OCI-LY7 (cell line): Measurements from ENCODE around the gene ETFB. TPM values are rescaled to one million over a fixed set of nuclear protein-coding genes. Genes with fewer than 3 reads are reported as not detected.

Experiments
- BruUV-seq: library from RNA; stranded (reverse); fragments of 400-500 nt; replicated peaks from 2 replicates; lab custom pipeline; 2021; lab: Mats Ljungman, UMichigan
- CTCF ChIA-PET: fragments of 300-600 bp; sonication (Branson Sonifier 250); formaldehyde crosslinking; loops from one replicate; lab custom pipeline; 2022; ENCODE audit warnings: antibody characterized with exemption; ENCODE audit not compliant: unreplicated experiment; lab: Charles Lee
- POLR2A ChIA-PET: fragments of 300-600 bp; sonication (Branson Sonifier 250); formaldehyde crosslinking; loops from one replicate; lab custom pipeline; 2022; ENCODE audit warnings: antibody characterized with exemption; lab: Charles Lee
- DNase-seq: peaks from one replicate; pipeline ENCODE4 v3.0.0-alpha.2; 2015; ENCODE audit warnings: low spot score
- H2AFZ ChIP-seq: fragments of 200-600 bp; sonication (generic), shearing (Covaris generic); 2 replicates; pipeline ENCODE4 v1.6.1; 2014; ENCODE audit warnings: mild to moderate bottlenecking, antibody characterized with exemption, low read length, moderate library complexity
- H3K27ac ChIP-seq: fragments of 200-600 bp; sonication (generic); 2 replicates; pipeline ENCODE4 v1.5.1; 2014; ENCODE audit warnings: mixed run types, low read depth, mild to moderate bottlenecking, moderate library complexity, low read length, inconsistent platforms; ENCODE audit not compliant: poor library complexity, severe bottlenecking
- H3K36me3 ChIP-seq: fragments of 200-600 bp; sonication (generic); 2 replicates; pipeline ENCODE4 v1.6.1; 2014; ENCODE audit warnings: mild to moderate bottlenecking, antibody characterized with exemption, low read length, moderate library complexity, mixed read lengths; ENCODE audit not compliant: insufficient read depth
- H3K4me1 ChIP-seq: fragments of 200-600 bp; sonication (generic); 2 replicates; pipeline ENCODE4 v1.5.1; 2014; ENCODE audit warnings: mild to moderate bottlenecking, low read length; ENCODE audit not compliant: insufficient read depth, poor library complexity, severe bottlenecking
- H3K4me2 ChIP-seq: fragments of 200-600 bp; sonication (generic); 2 replicates; pipeline ENCODE4 v1.6.1; 2014; ENCODE audit warnings: mild to moderate bottlenecking, low read length
- H3K4me3 ChIP-seq: fragments of 200-600 bp; sonication (generic); 2 replicates; pipeline ENCODE4 v1.5.1; 2014; ENCODE audit warnings: mild to moderate bottlenecking, low read depth, low read length; ENCODE audit not compliant: poor library complexity, severe bottlenecking
- H3K79me2 ChIP-seq: fragments of 200-600 bp; sonication (generic); 2 replicates; pipeline ENCODE4 v1.6.1; 2016; ENCODE audit warnings: low read depth, mild to moderate bottlenecking, low read length, moderate library complexity, mixed read lengths; ENCODE audit not compliant: insufficient read depth
- H3K9me2 ChIP-seq: fragments of 200-600 bp; sonication (generic); 2 replicates; pipeline ENCODE4 v1.6.1; 2016; ENCODE audit warnings: mild to moderate bottlenecking, low read length, mixed read lengths; ENCODE audit not compliant: insufficient read depth
- H3K9me3 ChIP-seq: fragments of 200-600 bp; sonication (generic); 2 replicates; pipeline ENCODE4 v1.6.1; 2014; ENCODE audit warnings: mild to moderate bottlenecking, mixed run types, low read length, mixed read lengths
- H4K20me1 ChIP-seq: fragments of 200-600 bp; sonication (generic); 2 replicates; pipeline ENCODE4 v1.6.1; 2014; ENCODE audit warnings: mild to moderate bottlenecking, antibody characterized with exemption, low read length, moderate library complexity, mixed read lengths; ENCODE audit not compliant: insufficient read depth
- CTCF ChIP-seq: fragments of 200-600 bp; sonication (generic); conservative IDR thresholded peaks from 2 replicates; pipeline ENCODE4 v1.5.1; 2014; ENCODE audit warnings: mild to moderate bottlenecking, antibody characterized with exemption, low read length, moderate library complexity, mixed read lengths
- EZH2phosphoT487 ChIP-seq: fragments of 200-600 bp; sonication (generic); IDR thresholded peaks from 2 replicates; pipeline ENCODE4 v1.6.1; 2018; ENCODE audit warnings: low read depth, borderline replicate concordance, mild to moderate bottlenecking, mixed run types, antibody characterized with exemption, low read length, moderate library complexity, mixed read lengths
- intact Hi-C: fragments of 100-400 bp; cut with micrococcal nuclease; formaldehyde crosslinking; loops from one replicate; pipeline ENCODE4 v1.10.0; 2022; ENCODE audit not compliant: unreplicated experiment
- total RNA-seq, 2 experiments: library from RNA; depleted of rRNA in 1 of 2; stranded (reverse); fragments of >200 nt in 1 of 2; shearing (Covaris generic) in 1 of 2; gene quantifications; 2 replicates each; pipeline ENCODE4 v1.2.3, GENCODE V29; 2014 to 2022

Gene ETFB
- total RNA-seq, 2 experiments from 2014 or later, result 58.2 to 71.6 TPM

- intact Hi-C loops, result loop anchor here (1.0 to 2.0 kb wide), 2 partner anchors 28 to 49 kb away; partner anchors contain the start of gene SIGLEC10
- TF ChIP-seq CTCF (no peak), EZH2phosphoT487 (no peak)
- Histone ChIP-seq H3K4me3 (peak overlapping the region; percentile 78), H3K9me2 (no peaks in the 10 kb centered on the region), H3K4me1 (peaks cover 32% of the 10 kb centered on the region), H3K9me3 (no peaks in the 10 kb centered on the region), H3K4me2 (peak overlapping the region; percentile 95), H3K36me3 (no peaks in the 10 kb centered on the region), H2AFZ (peak overlapping the region; percentile 73), H4K20me1 (no peaks in the 10 kb centered on the region), H3K27ac (peak overlapping the region; percentile 79), H3K79me2 (peaks cover 10% of the 10 kb centered on the region; the same call in 1 of the 2 replicates)
- DNase-seq, result peak; percentile 98
- POLR2A ChIA-PET, result interaction anchor here (0.7 to 1.3 kb wide), 5 partner anchors 28 to 347 kb away, joined by 3 to 6 read pairs (median 4); partner anchors contain the start of gene SIGLEC10
- CTCF ChIA-PET, result interaction anchor here (0.6 kb wide), 1 partner anchor 28 kb away, joined by 3 read pairs; no protein-coding TSS in a partner anchor
- BruUV-seq, result TSS peak; percentile 54
Measured at GRCh38 chr19:51367565-51368365, 1.6 kb upstream of the ETFB start.

- Histone ChIP-seq H3K36me3 (no peaks in the 10 kb centered on the region), H3K9me2 (no peaks in the 10 kb centered on the region), H3K4me2 (peak overlapping the region; percentile 86), H3K4me3 (peak overlapping the region; percentile 78), H3K79me2 (peaks cover 10% of the 10 kb centered on the region; the same call in 1 of the 2 replicates), H3K27ac (peak overlapping the region; percentile 79), H3K4me1 (peaks cover 32% of the 10 kb centered on the region), H2AFZ (peak overlapping the region; percentile 18; the same call in 1 of the 2 replicates), H4K20me1 (no peaks in the 10 kb centered on the region), H3K9me3 (no peaks in the 10 kb centered on the region)
- intact Hi-C loops, result loop anchor here (1.0 to 2.0 kb wide), 2 partner anchors 28 to 50 kb away; partner anchors contain the start of gene SIGLEC10
- TF ChIP-seq EZH2phosphoT487 (no peak), CTCF (no peak)
- DNase-seq, result no peak
- CTCF ChIA-PET, result interaction anchor here (0.6 kb wide), 1 partner anchor 28 kb away, joined by 3 read pairs; no protein-coding TSS in a partner anchor
- POLR2A ChIA-PET, result interaction anchor here (0.7 to 1.3 kb wide), 4 partner anchors 28 to 346 kb away, joined by 3 to 6 read pairs (median 4); partner anchors contain the start of gene SIGLEC10
- BruUV-seq, result no TSS peak
Measured at GRCh38 chr19:51367255-51367564, 1.0 kb upstream of the ETFB start.
